Stimulated activated CD4-positive, alpha-beta T cell treated with anti-CD3 and anti-CD28 coated beads, Interleukin-4, amount 100 ng/mL, for 24 hours (primary cell): Measurements from ENCODE around the gene DPYSL5.
A peak's percentile ranks its signal among the peaks of the same experiment; 100 is the strongest.

ENCODE experiments used
- DNase-seq: peaks from one replicate; pipeline ENCODE4 v3.0.0-alpha.2; 2020

The DPYSL5 gene

GRCh38 chr2:26970928-26971627, 123.1 kb downstream of the DPYSL5 start:
- DNase-seq: no peak

GRCh38 chr2:26971911-26972786, 124.2 kb downstream of the DPYSL5 start:
- DNase-seq: no peak

DNA sequence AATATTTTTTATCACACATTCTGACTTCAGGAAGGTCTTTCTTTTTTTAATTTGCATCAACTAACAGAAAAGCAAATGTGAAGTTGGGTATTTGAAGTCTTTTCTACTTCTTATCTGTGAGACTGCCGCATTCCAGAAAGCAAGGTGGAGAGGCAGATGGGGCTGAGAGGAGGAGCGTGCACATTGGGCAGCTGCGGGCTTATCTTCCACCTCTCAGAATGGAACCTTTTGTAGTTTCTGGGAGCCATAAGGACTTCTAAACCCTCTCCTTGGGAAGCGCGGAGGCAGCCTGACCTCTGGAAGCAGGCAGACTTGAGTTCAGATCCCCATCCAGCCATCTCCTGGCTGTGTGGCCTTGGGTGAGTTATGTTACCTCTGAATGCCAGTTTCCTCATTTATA, 126.4 kb downstream of the DPYSL5 start:
- no peak for DNase-seq

GRCh38 chr2:26975102-26975501, 127.2 kb downstream of the DPYSL5 start:
- no peak for DNase-seq

- DNase-seq: no peak
Observed at GRCh38 chr2:26975656-26976055, 127.7 kb downstream of the DPYSL5 start.

DNA sequence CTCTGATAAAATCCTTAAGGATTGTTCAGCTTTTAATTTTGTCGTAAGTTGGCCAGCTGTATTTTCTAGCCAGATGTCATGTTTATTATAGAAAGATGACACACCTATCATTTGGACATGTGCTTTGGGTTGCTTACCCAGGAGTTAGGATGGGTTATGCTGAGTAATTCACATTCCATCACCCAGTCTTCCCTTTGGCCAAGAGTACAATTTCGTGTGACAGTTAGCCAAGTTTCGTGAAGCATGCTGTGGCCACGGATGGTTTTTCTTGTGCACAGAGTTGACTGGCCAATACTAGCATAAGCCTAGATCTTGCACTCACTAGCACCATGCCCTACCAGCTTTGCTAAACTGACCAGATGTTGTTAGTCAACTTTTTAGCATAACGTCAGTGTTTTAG, 128.3 kb downstream of the DPYSL5 start:
- DNase-seq: no peak

DNA sequence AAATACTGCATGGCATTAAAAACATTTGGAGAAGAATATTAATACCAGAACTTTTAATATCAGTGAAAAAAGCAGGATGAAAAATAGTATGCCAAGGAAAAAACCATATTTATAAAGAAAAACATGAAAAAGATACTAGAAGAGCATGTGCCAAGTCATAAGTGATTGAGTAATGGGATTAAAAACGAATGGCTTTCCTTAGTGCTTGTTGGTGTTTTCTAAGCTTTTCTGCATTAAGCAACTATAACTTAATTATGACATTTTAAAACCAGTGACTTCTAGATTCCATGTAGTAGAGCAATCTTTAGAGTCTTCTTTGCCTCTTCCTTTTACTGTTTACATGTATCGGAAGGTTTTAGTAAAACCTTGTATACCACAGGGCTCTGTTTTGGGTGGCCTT, 129.1 kb downstream of the DPYSL5 start:
- no peak for DNase-seq

DNA sequence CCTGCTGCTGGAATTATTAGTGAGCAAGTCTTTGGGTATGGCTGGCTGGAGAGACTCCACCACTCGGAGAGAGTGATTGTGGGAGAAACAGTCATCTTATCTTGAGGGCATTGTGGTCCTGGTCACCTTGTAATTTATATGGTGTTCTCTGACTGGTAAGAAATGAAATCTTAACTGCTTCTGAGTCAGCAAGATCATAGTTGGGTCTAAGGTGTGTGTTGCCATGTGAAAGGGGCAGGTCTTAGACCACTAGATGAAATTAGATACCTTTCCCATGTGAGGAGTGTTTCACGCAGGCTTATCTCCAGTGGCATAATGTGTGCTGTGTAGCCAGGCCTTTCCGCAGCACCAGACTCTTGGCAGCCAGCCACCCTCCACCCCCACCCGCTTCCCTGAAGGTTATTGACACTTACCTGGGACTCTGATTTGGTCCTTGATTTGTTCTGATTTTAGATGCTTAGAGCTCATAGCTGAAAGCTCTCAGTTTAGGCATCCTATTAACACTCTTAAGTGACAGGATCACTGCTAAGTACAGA, 130.2 kb downstream of the DPYSL5 start:
- DNase-seq: no peak

DNA sequence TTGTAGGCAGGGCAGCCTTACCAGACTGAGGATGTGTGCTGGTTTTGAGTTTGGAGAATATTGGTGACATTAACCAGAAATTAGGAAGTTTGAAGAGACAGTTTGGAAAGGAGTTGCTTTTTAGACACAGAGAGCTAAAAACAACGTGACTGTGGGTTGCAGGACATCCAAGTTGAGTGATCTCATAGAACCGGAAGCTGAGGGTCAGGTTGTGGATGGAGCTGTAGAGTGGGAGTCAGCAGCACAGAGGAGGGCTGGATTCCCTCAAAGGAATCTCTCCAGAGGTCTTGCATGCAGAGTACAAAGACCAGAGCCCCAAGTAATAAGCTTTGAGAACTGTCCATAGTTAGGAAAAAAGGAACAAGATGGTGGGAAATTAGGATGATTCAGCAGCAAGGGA, 131.8 kb downstream of the DPYSL5 start:
- DNase-seq: no peak

GRCh38 chr2:26980971-26981370, 133.0 kb downstream of the DPYSL5 start:
- DNase-seq: no peak

DNA sequence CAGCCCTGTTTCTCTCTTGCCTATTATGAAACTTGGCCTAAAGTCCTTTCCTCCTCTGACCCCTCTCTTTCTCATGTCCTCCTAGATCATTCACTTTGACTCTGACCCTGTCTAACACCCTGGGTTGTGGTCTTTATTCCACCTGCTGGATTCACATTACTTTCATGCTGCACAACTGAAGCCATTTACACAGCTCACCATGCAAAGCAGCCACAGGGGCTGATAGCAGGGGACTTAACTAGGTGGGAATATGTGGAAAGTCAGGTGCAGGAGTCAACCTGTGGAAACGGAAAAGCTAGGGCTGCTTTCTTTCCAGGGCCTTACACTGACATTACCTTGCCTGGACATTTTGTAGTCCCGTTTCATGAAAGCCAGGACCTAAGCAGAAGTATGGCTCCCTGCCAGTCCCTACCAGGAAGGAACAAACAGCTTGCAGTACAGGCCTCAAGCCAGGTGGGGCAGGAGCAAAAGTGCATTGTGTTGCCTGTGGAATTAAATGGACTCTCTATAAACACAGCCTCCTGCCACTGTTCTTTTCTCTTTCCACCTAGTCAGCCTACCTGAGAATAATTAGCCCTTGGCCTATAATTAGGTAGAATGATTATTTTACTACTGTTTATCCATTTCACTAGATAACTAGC, 134.3 kb downstream of the DPYSL5 start:
- peak; percentile 10 for DNase-seq

GRCh38 chr2:26983746-26984145, 135.8 kb downstream of the DPYSL5 start:
- DNase-seq: no peak

GRCh38 chr2:26985807-26986206, 137.9 kb downstream of the DPYSL5 start:
- no peak for DNase-seq

DNA sequence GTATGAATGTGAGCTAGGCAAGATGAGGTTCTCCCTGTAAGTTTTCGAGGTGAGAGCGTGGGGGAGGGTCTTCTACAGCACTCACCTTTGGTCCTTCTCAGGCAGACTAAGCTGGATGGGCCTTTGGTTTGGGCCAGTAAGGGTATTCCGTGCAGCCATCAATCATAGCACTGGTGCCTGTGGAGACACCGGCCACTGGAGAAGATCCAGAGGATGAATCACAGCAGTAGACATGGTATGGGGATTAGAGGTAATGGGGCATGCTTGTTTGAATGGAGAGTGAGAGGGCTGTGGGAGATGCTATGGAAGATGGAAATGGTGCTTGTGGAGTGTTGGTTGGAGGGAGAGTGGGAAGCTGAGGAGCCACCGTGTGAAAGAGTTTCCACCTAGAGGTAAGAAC, 138.6 kb downstream of the DPYSL5 start:
- no peak for DNase-seq

DNA sequence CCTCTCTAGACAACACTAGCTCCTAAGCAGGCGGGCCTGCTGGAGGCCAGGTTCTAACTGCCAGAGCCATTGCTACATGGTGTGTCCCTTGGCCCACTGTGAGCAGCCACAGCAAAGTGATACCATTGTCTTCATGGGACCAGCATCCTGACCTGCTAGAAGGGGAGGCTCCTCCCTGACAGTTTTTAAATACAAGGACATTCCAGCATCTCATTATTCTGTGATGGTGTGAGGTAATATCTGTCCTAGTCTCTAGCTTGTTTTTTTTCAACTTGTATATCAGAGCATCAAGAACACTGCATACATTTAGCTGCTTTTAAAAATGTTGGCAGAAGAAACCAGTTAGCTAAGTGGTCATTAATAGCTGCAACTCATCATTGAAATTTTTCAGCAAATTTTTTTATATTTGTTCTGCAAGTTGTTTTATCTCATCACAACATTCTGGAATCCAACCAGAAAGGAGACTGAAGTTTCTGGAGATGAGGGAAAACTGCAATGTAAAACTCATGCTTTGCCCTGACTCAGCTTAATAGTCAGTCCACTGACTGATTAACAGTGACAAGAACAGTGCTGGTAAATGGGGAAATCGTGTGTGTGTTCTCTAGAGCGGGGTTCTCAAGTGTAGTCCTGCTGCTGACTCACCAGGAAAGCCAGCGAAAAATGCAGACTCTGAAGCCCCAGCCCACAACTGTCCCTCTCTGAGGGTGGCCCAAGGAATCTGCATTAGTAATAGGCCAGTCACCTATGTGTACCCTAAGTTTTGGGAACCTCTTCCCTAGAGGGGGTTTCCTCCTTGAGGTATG, 140.3 kb downstream of the DPYSL5 start:
- DNase-seq: no peak

DNA sequence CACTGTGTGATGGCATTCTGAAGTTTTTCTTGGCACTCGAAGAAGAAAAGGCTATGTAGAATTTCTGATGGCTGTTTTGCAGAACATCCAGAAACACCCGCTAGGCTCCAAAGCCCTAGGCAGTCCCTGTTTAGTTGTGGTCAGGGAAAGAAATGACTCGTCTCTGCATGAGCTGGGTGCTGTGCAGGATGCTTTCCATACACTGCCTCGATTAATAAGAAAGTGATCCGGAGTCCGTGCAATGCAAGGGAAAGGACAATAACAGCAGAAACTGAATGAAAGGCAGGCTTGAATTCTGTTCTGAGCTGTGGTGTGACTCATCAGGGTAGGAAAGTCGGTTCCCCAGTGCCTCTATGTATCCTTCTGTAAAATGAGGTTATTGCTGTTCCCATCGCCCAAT, 141.2 kb downstream of the DPYSL5 start:
- DNase-seq: no peak

- no peak for DNase-seq
Observed at GRCh38 chr2:26991717-26992116, 143.8 kb downstream of the DPYSL5 start.

GRCh38 chr2:26993768-26994167, 145.8 kb downstream of the DPYSL5 start:
- DNase-seq: no peak

GRCh38 chr2:26994983-26995382, 147.1 kb downstream of the DPYSL5 start:
- no peak for DNase-seq

GRCh38 chr2:26997394-26997793, 149.5 kb downstream of the DPYSL5 start:
- no peak for DNase-seq

GRCh38 chr2:26998323-26998722, 150.4 kb downstream of the DPYSL5 start:
- no peak for DNase-seq
